Activated naive CD4-positive, alpha-beta T cell (primary cell): Measurements from ENCODE around the gene FGFBP2.

Experiments used
- DNase-seq, 4 experiments: peaks; one replicate each; lab custom pipeline; 2025; lab: John Stamatoyannopoulos, UW

The FGFBP2 gene, protein sequence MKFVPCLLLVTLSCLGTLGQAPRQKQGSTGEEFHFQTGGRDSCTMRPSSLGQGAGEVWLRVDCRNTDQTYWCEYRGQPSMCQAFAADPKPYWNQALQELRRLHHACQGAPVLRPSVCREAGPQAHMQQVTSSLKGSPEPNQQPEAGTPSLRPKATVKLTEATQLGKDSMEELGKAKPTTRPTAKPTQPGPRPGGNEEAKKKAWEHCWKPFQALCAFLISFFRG

DNA sequence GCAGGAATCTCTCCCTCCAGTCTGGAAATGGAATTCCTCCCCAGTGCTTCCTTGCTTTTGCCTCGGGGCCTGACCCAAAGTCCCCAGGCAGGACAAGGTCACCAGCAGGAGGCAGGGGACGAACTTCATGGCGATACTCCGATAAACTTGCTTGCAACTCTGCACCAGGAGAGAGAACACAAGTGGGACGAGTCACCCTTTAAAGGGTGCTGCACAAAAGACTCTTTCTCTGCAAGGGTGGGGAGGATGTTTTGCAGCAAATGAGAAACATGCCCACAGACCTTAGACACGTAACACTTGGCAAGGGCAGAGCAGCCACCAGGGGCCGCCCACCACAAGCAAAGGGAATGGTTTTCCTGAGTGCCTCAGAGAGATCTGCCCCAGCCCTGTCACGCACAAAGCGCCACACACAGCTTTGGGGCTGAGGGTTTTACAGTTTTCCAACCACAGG is at the start of gene FGFBP2:
FGFBP2 (minus strand) TSS at position 175 of the 451 bp plus-strand sequence; CDS start at position 129, 46 bp downstream.
- peak in 3 of 4 experiments; percentile 8 to 53 (median 28) for DNase-seq

DNA sequence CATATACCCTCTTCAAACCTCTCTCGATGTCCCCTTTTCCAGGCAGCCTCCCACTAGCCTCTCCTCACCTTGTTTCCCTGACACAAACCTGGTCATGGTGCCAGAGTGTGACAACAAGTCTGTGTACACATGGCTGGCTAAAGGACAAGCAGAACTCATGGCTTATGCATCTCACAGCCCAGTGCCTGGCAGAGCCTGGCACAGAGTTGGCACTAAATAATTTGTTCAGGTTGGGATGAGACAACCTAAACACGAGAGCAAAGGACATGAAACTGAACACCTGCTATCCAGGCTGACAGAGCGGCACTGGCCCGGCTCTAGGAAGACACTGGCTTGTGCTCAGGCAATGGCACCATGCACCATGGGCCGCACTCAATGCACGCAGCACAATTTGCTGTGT is 48.2 kb upstream of the FGFBP2 start:
- DNase-seq = no peak

DNA sequence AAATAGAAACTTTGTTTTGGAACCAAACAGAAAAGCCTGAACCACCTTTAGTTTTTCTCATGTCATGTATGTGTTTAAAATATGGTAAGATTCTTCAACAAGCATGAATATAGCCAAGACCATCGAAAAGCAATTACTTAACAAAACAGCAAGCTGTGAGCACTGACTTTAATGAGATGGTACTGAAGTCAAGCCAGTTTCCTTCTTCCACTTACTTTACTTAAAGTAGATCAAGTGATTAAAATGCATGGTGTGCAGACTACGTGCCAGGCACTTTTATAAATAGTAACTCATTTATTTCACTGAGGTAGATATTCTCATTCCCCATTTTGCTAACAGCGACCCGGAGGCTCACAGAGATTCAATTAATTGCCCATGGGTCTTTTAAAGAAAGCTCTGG is 46.2 kb upstream of the FGFBP2 start:
- no peak for DNase-seq

DNA sequence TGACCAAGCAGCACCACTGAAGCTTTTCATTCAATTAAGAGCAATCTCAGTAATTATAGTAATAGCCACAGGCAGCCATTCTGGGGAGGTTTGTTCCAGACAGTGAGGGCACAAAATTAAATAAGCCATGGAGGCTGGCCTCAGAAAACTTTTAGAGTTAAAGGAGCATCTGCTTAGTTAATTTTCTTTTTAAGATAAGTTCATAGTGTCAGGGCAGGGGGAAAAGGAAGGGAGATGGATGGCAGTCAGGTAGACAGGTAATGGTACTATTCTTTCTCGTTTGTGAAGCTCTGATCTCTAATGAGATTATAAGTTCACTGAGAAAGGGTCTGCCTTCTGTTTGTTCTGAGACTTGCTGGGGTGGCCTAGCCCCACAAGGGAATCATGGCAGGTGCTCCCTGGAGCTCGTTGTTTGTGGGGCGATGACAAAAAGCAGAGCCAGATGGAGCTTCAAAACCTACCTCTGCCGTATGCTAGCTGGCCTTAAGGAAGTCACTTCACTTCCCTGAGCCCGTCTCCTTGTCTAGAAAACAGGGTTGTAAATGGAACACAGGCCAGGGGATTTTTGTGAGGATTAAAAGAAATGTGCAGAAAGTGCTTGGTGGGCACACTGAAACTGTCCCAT is 44.6 kb upstream of the FGFBP2 start:
- DNase-seq = no peak

DNA sequence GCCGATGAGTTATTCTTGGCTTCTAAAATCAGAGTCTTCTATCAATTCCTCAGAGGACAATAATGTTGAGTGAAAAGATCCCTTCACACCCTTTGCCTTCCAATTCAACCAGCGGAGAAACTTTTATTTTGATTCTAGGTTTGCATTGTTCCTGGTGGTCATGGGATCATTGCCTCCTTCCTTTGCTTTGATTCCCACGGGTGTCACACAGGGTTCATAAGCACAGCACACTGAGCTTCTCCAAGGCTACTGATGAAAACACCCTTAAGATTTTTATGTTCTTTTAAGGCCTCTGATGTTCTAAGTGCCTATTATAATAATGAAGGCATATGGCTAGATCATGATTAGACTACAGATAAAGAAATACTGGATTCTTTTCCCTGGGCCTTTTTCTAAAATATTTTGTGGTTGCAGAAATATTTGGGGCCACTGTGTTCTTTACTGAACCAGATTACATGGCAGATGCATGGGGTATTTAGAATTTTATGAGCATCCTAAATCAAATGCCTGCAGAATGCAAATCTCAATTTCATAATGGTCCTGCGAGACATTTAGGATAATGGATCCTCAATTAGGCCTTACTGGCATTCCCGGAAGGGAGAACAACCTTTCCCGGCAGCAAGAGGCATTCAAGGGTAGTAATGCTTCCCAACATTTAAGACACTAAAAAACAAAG is 43.9 kb upstream of the FGFBP2 start:
- no peak for DNase-seq

DNA sequence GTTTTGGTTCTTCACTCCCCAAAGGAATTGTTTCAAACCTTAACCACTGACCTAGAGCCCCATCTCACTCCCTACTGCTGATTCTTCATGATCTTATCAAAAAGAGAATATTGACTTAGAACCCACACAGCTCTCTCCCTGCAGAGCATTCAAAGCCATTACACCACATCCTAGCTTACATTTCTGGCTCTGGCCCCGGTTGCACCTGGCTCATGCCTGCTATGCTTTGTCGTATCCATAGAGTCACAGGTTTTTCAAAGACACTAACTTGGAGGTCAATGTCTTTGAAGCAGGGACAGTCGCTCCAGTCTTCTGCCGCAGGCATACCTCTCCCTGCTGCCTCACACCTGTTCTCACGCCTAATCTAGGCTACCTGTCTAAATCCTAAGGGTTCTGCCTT is 42.7 kb upstream of the FGFBP2 start:
- DNase-seq = no peak

DNA sequence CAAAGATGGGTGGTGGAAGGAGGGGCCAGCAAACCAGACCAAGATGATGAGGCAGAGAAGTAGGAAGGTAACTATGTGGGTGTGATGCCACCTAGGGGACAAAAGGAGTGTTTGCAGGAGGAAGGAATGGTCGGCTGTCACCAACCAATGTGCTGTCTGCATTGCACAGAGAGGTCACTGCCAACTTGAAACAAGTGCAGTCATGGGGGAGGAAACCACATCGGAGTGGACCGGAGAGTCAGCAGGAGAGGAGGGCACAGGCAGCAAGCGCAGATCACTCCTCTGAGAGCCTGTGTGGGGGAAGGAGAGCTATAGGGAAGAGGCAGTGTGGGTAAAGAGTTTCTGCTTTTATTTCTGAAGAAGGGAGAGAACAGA is 38.5 kb upstream of the FGFBP2 start:
- DNase-seq = peak in 2 of 4 experiments; percentile 3 to 5

DNA sequence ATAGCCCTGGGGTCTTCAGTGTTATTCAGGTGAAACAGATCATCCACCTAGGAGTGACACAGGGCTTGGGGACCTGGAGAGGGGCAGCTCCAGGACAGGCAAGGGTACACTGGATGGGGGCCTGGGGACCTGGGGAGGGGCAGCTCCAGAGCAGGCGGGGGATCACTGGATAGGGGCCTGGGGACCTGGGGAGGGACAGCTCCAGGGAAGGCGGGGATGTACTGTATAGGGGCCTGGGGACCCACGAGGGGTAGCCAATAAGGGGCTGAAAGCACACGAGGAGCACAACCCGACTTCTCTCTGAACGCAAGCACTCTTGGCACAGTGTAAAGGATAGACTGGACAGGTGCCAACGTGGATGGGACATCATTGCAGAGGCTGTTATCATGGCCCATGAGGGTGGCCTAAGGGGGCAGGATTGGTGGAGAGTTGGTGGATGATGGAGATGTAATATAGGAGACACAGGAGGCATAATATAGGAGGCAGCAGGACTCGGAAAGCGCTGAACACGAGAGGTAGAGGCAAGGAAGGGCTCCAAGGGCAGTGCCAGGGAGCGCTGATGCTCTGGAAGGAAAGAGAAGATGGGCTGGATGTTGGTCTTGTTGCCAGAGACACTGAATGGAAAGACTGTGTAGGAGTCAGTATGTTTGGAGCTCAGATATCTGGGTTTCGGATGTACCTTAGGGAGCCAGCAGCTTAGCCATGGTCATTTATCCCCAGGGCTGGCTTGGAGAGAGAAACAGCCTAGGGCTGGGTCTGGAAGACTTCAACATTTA is 37.9 kb upstream of the FGFBP2 start:
- DNase-seq = peak in 1 of 4 experiments; percentile 43

DNA sequence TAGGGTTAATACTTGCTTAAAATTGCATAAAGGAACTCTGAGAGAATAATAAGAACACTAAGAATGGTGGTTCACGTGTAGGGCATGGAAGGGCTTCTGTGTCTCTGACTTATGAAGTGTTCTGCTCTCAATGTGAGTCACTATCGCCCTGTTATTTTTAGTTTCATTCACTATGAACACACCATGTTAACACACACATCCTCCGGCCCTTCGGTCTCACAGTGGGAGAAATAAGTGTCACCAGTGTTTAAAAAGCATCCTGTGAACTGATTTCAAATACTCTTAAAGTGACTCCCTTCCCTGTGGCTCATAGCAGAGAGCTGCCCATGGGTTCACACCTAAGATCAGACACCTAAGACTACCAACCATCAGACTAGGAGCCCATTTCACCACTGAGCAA is 33.8 kb upstream of the FGFBP2 start:
- no peak for DNase-seq

DNA sequence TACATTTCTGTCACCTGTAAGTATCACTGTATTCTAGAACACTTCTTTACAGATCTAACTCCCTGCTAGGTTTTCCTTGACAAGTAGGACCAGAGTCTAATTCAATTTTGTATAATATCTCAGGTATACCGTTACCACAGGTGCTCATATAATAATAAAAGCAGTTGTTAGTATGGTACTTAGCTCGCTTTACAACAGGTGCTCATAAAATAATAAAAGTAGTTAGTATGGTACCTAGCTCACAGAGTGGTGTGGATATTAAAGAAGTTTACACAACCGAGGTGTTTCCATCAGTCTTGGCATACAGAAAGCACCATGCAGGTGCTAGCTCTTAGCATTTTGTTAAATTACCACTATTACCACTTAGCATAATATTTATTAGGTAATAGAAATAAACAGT is 32.9 kb upstream of the FGFBP2 start:
- DNase-seq = no peak

DNA sequence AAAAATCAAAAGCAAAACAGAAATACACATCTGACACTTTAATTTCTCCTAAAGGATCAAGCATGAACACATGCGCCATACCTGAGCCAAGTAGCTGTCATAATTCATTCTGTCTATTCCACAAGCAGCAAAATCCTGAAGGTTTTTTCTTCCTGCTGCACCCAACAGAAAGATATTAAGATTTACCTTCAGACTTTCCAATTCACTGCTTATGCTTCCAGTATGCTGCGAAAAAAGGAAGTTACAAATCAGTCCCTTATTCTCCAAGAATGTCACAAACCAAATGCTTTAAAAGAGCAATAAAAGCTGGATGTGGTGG is 29.2 kb upstream of the FGFBP2 start:
- DNase-seq = no peak

DNA sequence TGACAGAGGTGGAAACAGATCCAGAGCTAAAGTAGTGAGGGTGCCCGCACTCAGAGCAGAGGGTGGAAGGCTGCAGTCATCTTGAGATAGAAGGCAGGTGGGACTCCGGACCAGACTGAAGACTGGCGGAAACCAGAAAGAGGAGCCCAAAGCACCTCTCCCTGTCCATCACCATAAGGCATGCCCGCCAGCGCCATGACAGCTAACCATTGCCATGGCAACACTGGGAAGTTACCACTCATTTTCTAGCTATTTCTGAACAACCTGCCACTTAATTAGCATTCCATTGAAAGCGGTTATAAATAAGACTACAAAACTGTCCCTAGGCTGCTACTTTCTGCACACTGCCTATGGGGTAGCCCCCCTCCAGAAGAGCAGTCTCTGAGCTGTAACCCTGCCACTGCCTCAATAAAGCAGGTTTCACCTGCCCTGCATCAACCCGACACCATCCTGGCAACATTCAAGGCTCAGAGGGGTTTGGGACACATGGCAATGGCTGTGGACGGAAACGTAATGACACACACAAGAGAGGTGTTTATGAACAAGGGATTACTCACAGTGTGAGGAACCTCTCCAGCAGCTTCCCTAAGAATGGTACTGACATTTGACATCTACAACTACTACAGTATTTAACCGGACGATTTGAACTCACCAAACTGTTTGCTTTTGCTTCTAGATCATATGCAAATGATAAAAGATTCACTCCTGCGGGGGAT is 27.8 kb upstream of the FGFBP2 start:
- no peak for DNase-seq

DNA sequence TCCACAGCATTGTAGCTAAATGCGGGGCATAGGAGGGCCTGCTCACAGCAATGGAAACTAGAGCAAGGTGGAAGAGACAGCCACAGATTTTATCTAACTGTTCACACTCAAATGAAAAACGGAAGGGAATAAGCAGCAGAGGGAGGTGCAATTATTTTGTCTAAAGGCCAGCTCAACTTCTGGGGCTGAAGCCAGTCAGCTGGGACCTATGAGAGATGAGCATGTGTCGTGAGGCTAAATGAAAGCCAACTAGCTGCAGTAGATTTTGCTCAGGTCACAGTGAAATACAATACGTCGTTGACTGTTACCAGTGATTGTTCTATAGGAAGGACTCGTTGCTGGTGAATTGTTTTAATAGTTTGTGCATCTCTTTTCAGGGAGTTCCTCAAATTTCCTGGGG is 26.4 kb upstream of the FGFBP2 start:
- no peak for DNase-seq

DNA sequence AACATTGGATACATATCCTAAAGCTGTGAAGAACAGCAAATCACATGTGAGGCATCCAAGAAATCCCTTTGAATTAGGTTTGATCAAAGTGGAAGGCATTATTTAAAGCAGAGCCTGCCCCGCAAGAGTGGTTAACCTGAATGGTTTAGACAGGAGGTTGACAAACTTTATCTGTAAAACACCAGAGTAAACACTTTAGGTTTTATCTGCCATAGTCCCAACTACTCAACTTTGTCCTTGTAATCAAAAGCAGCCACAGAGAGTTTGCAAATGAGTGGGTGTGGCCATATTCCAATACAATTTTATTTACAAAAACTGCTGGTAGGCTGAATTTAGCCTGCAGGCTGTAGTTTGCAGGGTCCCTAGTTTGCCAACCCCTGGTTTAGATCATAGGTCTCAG is 25.2 kb upstream of the FGFBP2 start:
- no peak for DNase-seq

DNA sequence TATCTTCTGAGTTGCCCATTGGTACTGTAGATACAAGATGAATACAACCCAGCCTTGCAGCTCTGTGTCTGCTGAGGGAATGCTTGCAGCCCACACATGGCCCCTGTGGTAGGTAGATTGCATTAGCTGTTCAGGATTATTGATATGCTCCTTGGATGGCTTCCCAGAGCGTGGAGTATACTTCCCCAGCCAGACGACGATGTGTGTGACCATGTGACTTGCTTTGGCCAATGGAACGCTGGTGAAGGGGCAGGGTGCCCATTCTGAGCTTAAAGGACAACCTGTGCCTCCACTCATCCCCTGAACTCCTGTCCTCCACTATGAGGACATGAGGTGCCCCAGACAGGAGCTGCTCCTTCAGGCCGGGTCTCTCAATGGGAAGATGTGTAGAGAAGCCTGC is 23.9 kb upstream of the FGFBP2 start:
- no peak for DNase-seq

DNA sequence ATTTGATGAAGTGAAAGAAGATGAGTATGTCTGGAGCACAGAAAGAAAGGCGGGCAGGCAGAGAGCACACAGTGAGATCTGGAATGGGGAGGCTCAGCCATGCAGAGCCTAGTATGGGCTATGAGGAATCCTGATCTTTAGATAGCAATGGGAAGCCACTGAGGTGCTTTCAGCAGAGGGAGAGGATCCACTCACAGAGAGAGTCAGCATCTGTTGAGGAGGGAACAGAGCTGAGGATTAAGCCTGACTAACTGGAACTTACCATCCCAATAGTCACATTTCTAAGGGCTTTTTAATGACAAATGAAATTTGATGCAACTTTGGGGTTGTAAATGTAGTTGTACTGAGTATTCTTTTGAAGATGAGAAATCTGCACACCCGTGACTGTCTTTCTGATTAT is 20.6 kb upstream of the FGFBP2 start:
- DNase-seq = no peak

DNA sequence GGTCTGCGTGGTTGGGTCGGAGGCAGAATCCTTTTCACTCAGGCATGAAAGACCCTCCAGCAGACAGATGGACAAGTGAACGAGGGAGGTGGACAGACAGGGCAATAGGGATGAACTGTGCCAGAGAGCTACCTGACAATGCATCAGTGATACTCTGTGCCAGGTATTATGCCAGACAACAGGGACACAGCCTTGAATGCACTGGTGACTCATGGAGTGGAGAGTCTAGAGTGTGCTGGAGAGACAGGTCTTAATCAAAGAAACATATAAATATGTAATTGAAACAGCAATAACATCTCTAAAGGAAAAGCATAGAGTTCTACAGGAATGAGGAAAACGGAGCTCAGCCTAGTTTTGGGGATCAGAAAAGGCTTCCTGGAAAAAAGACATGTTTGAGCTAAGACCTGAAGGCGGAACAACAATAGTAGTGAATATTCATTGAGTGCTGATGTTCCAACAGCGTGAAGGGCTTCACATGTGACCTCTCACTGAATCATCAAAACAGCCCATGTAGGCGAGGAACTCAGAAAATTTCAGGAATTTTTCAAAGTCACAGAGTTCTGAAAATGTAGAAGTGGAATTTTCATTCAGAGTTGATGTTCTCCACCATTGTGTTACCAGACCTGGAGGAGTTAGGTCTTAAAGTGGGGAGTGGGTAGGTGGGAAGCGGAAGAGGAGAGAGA is 20.0 kb upstream of the FGFBP2 start:
- no peak for DNase-seq

DNA sequence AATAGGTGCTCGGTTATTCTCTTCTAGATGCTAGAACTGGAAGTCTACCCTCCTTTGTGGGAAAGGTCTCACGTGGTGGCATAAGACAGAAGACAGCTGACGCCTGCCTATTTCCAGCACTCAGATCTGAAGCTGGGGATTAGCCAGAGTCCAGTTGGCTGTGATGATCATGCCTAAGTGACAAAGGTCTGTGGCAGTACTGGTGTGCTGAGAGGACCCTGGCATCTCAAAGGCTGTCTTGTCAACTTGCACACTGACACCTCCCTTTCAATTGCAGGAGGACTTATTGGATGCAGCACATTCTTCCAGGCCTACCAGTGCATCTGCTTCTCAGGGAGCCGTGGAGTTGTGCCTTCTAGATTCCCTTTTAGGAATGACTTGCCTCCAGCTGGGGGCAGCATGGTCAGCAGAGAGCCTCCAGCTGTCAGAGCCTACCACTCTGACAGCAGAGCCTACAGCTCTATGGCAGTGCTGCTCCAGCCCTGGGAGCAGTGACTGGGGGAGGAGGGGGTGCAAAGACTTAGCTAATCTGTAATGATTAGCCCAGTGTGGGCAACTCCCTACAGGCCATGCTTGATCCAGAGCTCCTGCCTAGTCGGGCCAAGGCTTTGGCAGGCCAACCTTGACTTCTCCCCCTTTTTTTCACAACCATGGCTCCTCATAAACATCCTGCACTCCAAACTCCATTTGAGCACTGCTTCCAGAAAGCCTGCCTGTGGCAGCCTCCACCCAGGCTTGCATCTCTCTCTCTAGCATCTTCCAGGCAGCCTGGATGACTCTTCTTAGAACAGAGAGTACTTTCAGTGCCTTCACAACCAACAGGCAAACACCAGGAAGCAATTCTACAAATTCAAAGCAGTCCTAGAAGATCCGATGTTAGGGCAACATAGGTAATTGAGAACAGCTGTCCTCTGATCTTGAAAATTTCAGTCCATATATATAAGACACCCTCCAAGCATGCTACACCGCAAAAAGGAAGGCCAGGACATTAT is 13.8 kb upstream of the FGFBP2 start:
- DNase-seq = no peak

DNA sequence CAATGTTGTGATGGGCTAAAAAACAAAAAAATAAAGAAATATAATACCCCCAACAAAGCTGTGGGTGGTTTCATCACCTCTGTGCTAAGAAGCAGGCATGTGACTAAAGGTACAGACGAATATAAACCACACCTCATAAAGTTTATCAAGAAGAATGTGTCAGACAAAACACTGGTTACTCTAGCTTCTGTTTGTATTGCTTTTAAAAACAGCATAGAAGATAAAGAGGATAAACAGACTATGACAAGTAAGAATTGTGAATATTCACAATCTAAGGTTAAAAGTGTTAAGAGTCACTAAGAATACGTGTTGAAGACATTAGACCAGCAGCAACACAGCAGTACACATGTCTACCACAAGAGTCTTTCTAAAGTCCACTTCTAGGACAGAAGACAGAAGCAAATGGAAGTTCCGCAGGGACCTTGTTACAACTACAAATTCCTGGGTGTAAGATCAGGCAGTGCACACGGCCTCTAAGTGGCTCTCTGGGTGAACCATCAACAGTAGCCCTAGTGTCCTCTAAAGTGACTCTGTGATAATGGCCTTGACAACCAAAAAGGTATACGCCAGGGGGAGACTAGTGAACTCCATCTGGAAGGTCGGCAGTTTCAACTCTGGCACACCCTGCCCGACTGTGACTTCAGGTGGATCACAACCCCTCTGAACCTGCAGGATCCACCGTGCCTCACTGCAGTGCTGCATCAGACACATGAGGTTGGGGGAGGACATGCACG is 8.3 kb upstream of the FGFBP2 start:
- no peak for DNase-seq
